K562 (cell line): ENCODE data around the gene INHBE. TPM values are rescaled to one million over a fixed set of nuclear protein-coding genes. Genes with fewer than 3 reads are reported as not detected.

Experiments used
- ARID2 ChIP-seq: fragments of 450-650 bp; IDR thresholded peaks from 2 replicates; pipeline ENCODE4 v1.6.1; 2017; ENCODE audit warnings: antibody characterized with exemption, mild to moderate bottlenecking
- ATF3 ChIP-seq, 2 experiments: fragments of 450-650 bp in 1 of 2; sonication (generic) in 1 of 2; formaldehyde crosslinking in 1 of 2; IDR thresholded peaks in 1 of 2; conservative IDR thresholded peaks in 1 of 2; 2 replicates each; pipeline versions ENCODE4 v1.6.1 to v1.8.1; 2016 to 2023; ENCODE audit warnings: mild to moderate bottlenecking in 2 of 2, moderate library complexity in 2 of 2, inconsistent platforms in 1 of 2, missing genetic modification reagents in 1 of 2
- CTCF ChIP-seq, 3 experiments: IDR thresholded peaks in 2 of 3; conservative IDR thresholded peaks in 1 of 3; 2 replicates each; pipeline ENCODE4 v1.5.1; 2011 to 2012; ENCODE audit warnings: low read length in 3 of 3, mild to moderate bottlenecking in 3 of 3, control low read depth in 2 of 3, improper control_type of control experiment in 1 of 3, inconsistent platforms in 1 of 3, low read depth in 1 of 3, mixed read lengths in 1 of 3, moderate library complexity in 1 of 3; ENCODE audit not compliant: insufficient read depth in 2 of 3
- ERF ChIP-seq: fragments of 450-650 bp; formaldehyde crosslinking; IDR thresholded peaks from 2 replicates; pipeline ENCODE4 v1.4.0; 2020; ENCODE audit warnings: mild to moderate bottlenecking, mixed read lengths
- FOXM1 ChIP-seq, 2 experiments: fragments of 450-650 bp in 1 of 2; sonication (generic) in 1 of 2; formaldehyde crosslinking in 1 of 2; IDR thresholded peaks; 2 replicates each; pipeline versions ENCODE4 v1.6.1 to v1.9.0; 2017 to 2022; ENCODE audit warnings: low read depth in 2 of 2, mild to moderate bottlenecking in 2 of 2, missing genetic modification reagents in 1 of 2, moderate library complexity in 1 of 2
- GABPA ChIP-seq: fragments of 200-800 bp; sonication (Bioruptor generic); conservative IDR thresholded peaks from 2 replicates; pipeline ENCODE4 v1.6.1; 2016; ENCODE audit warnings: low read depth, missing genetic modification characterization, missing compliant biosample characterization
- IRF1 ChIP-seq: sonication (generic); formaldehyde crosslinking; IDR thresholded peaks from 2 replicates; pipeline ENCODE4 v1.8.0; 2022; ENCODE audit warnings: missing genetic modification reagents, mild to moderate bottlenecking, borderline replicate concordance
- L3MBTL2 ChIP-seq: fragments of 450-650 bp; IDR thresholded peaks from 2 replicates; pipeline ENCODE4 v1.6.1; 2016; ENCODE audit warnings: mild to moderate bottlenecking, moderate library complexity
- MAX ChIP-seq: sonication (generic); formaldehyde crosslinking; IDR thresholded peaks from 2 replicates; pipeline ENCODE4 v1.9.0; 2022; ENCODE audit warnings: mild to moderate bottlenecking, missing genetic modification reagents
- MYC ChIP-seq, 2 experiments: fragments of 250-450 bp in 1 of 2; sonication (Bioruptor Pico) in 1 of 2; IDR thresholded peaks; 2 replicates each; pipeline versions ENCODE4 v1.5.1 to v1.6.1; 2012 to 2021; ENCODE audit warnings: low read depth in 2 of 2, borderline replicate concordance in 1 of 2, improper control_type of control experiment in 1 of 2, low read length in 1 of 2, mild to moderate bottlenecking in 1 of 2, moderate library complexity in 1 of 2
- NBN ChIP-seq: fragments of 450-650 bp; IDR thresholded peaks from 2 replicates; pipeline ENCODE4 v1.6.1; 2016; ENCODE audit warnings: low read depth, mild to moderate bottlenecking
- RAD21 ChIP-seq, 2 experiments: fragments of 250-450 bp in 1 of 2; fragments of 450-650 bp in 1 of 2; sonication (Bioruptor Pico) in 1 of 2; formaldehyde crosslinking in 1 of 2; IDR thresholded peaks in 1 of 2; conservative IDR thresholded peaks in 1 of 2; 2 replicates each; pipeline versions ENCODE4 v1.4.0 to v1.8.0; 2020 to 2022; ENCODE audit warnings: mild to moderate bottlenecking in 2 of 2, moderate library complexity in 1 of 2
- SMC3 ChIP-seq: conservative IDR thresholded peaks from 2 replicates; pipeline ENCODE4 v1.6.1; 2011; ENCODE audit warnings: low read depth, low read length, improper control_type of control experiment; ENCODE audit not compliant: insufficient read depth
- TBL1XR1 ChIP-seq, 2 experiments: IDR thresholded peaks; 2 replicates each; pipeline ENCODE4 v1.6.1; 2012; ENCODE audit warnings: improper control_type of control experiment in 2 of 2, low read length in 2 of 2, mild to moderate bottlenecking in 1 of 2
- TFE3 ChIP-seq: fragments of 450-650 bp; formaldehyde crosslinking; IDR thresholded peaks from 2 replicates; pipeline ENCODE4 v1.4.0; 2020; ENCODE audit warnings: mild to moderate bottlenecking, mixed read lengths
- XRCC5 ChIP-seq: fragments of 200-400 bp; formaldehyde crosslinking; IDR thresholded peaks from 2 replicates; pipeline ENCODE4 v1.6.1; 2017; ENCODE audit warnings: low read depth, mild to moderate bottlenecking, low read length
- polyA plus RNA-seq, 8 experiments: library from polyadenylated mRNA; depleted of rRNA in 4 of 8; stranded (reverse) in 5 of 8; unstranded in 3 of 8; fragments of >200 nt; fragmentation: Nextera tagmentation in 2 of 8; fragmentation: Illumina TruSeq in 1 of 8; extraction: Ambion mirVana in 2 of 8; extraction: Trizol in 1 of 8; gene quantifications; 2 replicates each; pipeline versions ENCODE4 v1.2.1 to v1.2.3, GENCODE V29; 2011 to 2014; ENCODE audit warnings: inconsistent platforms in 1 of 8, missing spikeins in 1 of 8
- total RNA-seq, 7 experiments: library from RNA; depleted of rRNA in 6 of 7; stranded (reverse); fragments of >200 nt in 6 of 7; fragmentation: Illumina TruSeq in 2 of 7; extraction: Trizol in 2 of 7; gene quantifications; 2 replicates each; pipeline versions ENCODE4 v1.2.1 to v1.2.3, GENCODE V29; 2011 to 2021; ENCODE audit warnings: low replicate concordance in 1 of 7

Gene INHBE
- total and polyA plus RNA-seq, 9 of the 15 experiments (the other 6 are each of a cell fraction or from before 2014, with no cell fraction given): 0.94 to 9.9 (median 7.3) TPM

- TF ChIP-seq MYC (IDR thresholded peaks at IDR 0.05; ENCODE audit: low read depth, low read length): peak; percentile 57; the same call in 1 of the 2 replicates
- TF ChIP-seq MYC (CRISPR knock-in tag; IDR thresholded peaks at IDR 0.05; ENCODE audit: borderline replicate concordance, low read depth): 0 out of 2 replicates have a peak, but pooled peaks have one; percentile 15
- no peak for TF ChIP-seq IRF1 (CRISPR knock-in tag)
- no peak for TF ChIP-seq ATF3 (IDR thresholded peaks at IDR 0.05)
- no peak for TF ChIP-seq ATF3 (CRISPR knock-in tag; conservative IDR thresholded peaks at IDR 0.05)
- TF ChIP-seq TBL1XR1 (IDR thresholded peaks at IDR 0.05; ENCODE audit: low read length in 2 of 2): no peak
- TF ChIP-seq XRCC5: peak; percentile 65; the same call in 1 of the 2 replicates
- peak; percentile 52; the same call in 1 of the 2 replicates for TF ChIP-seq NBN
- TF ChIP-seq ARID2: peak; percentile 87
- no peak for TF ChIP-seq GABPA (tag)
- TF ChIP-seq TFE3: no peak
- TF ChIP-seq FOXM1 (IDR thresholded peaks at IDR 0.05; ENCODE audit: low read depth): no peak
- 0 out of 2 replicates have a peak, but pooled peaks have one; percentile 40 for TF ChIP-seq FOXM1 (CRISPR knock-in tag; IDR thresholded peaks at IDR 0.05; ENCODE audit: low read depth)
- TF ChIP-seq SMC3: peak; percentile 95
- TF ChIP-seq RAD21 (CRISPR knock-in tag; conservative IDR thresholded peaks at IDR 0.05 in 1 of 2, IDR thresholded peaks at IDR 0.05 in 1 of 2): peak; percentile 96 to 98
- TF ChIP-seq L3MBTL2: peak; percentile 73
- TF ChIP-seq MAX (CRISPR knock-in tag): peak; percentile 61
- peak; percentile 95 to 98 (median 96) for TF ChIP-seq CTCF (IDR thresholded peaks at IDR 0.05 in 2 of 3, conservative IDR thresholded peaks at IDR 0.05 in 1 of 3; ENCODE audit: insufficient read depth in 2 of 3, low read depth in 1 of 3, low read length in 3 of 3)
- no peak for TF ChIP-seq ERF
Measured at GRCh38 chr12:57452937-57453509, 2.1 kb upstream of the INHBE start (continued).
